ENCODE results near the gene PSRC1. TPM values are rescaled to one million over a fixed set of nuclear protein-coding genes. Genes with fewer than 3 reads are reported as not detected.

The PSRC1 gene
- total RNA-seq, 1 donor, result 5.4 TPM

GRCh38 chr1:109249654-109250401 is 33.1 kb downstream of the PSRC1 start:
- H3K4me1 ChIP-seq (ENCODE audit: insufficient read depth, low read length), result peaks cover 20% of the 10 kb centered on the region
- no peak overlapping the region for H3K27ac ChIP-seq (ENCODE audit: low read depth, low read length)
- no peaks in the 10 kb centered on the region for H3K27me3 ChIP-seq (ENCODE audit: insufficient read depth, low read length)
- H2AFZ ChIP-seq (ENCODE audit: low read length), result peak overlapping the region; percentile 22
- H3K36me3 ChIP-seq (ENCODE audit: insufficient read depth, low read length), result no peaks in the 10 kb centered on the region
- H4K20me1 ChIP-seq (ENCODE audit: insufficient read depth, low read length), result no peaks in the 10 kb centered on the region
- TF ChIP-seq CTCF (IDR thresholded peaks at IDR 0.05; ENCODE audit: extremely low read depth, low read depth, low read length), result no peak
- no peaks in the 10 kb centered on the region for H3K79me2 ChIP-seq (ENCODE audit: insufficient read depth, low read length)
- H3K9me3 ChIP-seq (ENCODE audit: low read depth, low read length), result no peaks in the 10 kb centered on the region
- peak overlapping the region; percentile 65 for H3K4me3 ChIP-seq (ENCODE audit: insufficient read depth, low read length)
- H3K4me2 ChIP-seq (ENCODE audit: insufficient read depth, low read length), result peak overlapping the region; percentile 77
- DNase-seq (ENCODE audit: insufficient read length, low spot score, missing footprints), result peak; percentile 95

DNA sequence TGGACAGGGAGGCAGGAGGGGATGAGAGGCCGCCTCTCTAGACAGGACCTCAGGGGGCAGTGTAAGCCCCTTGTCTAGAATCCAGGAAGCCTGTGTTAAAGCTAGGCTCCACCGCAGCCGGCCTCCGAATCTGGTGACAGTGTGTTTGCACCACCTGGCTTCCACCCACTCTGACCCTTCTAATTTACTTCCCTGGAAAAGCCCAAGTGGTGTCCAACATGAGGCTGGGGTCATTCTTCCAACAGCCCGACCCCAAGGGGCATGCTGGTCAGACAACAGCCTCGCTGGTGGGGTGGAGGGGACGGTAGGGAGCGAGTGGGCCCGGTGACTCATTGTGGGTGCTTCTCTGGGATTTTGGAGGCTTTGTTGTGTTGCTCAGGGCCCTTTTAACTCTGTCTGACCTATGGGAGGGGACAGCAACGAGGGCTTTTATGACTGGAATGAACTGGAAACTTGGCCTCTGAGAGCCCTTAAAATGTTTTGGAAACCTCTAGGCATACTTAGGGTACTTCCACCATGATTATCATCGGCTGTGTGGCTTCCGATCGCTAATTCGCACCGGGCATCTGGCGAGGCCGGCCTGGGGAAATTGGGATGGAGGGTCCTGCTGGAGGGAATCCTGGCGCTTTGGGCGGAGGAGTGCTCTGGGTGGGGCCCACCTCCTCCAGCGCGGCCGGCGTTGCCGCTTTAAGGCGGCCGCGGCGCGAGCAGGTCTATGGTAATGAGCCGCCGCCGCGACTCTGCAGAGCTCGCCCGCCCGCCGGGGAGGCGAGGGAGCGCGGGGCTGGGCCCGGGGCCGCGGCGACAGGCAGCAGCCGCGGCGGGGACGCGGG is 33.9 kb downstream of the PSRC1 start, which contains the start of gene CELSR2:
Gene CELSR2, plus strand, starts transcription at position 743 of the 833 bp plus-strand sequence. CDS start 541 bp downstream, outside the sequence.
- no peaks in the 10 kb centered on the region for H3K36me3 ChIP-seq (ENCODE audit: insufficient read depth, low read length)
- peak within 1 kb of the TSS; percentile 77 for H3K4me2 ChIP-seq (ENCODE audit: insufficient read depth, low read length)
- H2AFZ ChIP-seq (ENCODE audit: low read length), result peak within 1 kb of the TSS; percentile 67
- no peak within 1 kb of the TSS for H3K27ac ChIP-seq (ENCODE audit: low read depth, low read length)
- peak; percentile 99 for DNase-seq (ENCODE audit: insufficient read length, low spot score, missing footprints)
- H4K20me1 ChIP-seq (ENCODE audit: insufficient read depth, low read length), result no peaks in the 10 kb centered on the region
- peak within 1 kb of the TSS; percentile 65 for H3K4me3 ChIP-seq (ENCODE audit: insufficient read depth, low read length)
- H3K27me3 ChIP-seq (ENCODE audit: insufficient read depth, low read length), result no peaks in the 10 kb centered on the region
- TF ChIP-seq CTCF (IDR thresholded peaks at IDR 0.05; ENCODE audit: extremely low read depth, low read depth, low read length), result no peak
- peaks cover 13% of the 10 kb centered on the region for H3K4me1 ChIP-seq (ENCODE audit: insufficient read depth, low read length)
- H3K9me3 ChIP-seq (ENCODE audit: low read depth, low read length), result no peaks in the 10 kb centered on the region
- H3K79me2 ChIP-seq (ENCODE audit: insufficient read depth, low read length), result no peaks in the 10 kb centered on the region

- DNase-seq (ENCODE audit: insufficient read length, low spot score, missing footprints), result no peak
- Histone ChIP-seq H3K27me3 (ENCODE audit: insufficient read depth, low read length) (no peaks in the 10 kb centered on the region), H3K79me2 (ENCODE audit: insufficient read depth, low read length) (no peaks in the 10 kb centered on the region), H3K4me2 (ENCODE audit: insufficient read depth, low read length) (no peak overlapping the region), H3K27ac (ENCODE audit: low read depth, low read length) (no peak overlapping the region), H3K4me3 (ENCODE audit: insufficient read depth, low read length) (no peak overlapping the region), H4K20me1 (ENCODE audit: insufficient read depth, low read length) (no peaks in the 10 kb centered on the region), H3K36me3 (ENCODE audit: insufficient read depth, low read length) (no peaks in the 10 kb centered on the region), H3K9me3 (ENCODE audit: low read depth, low read length) (no peaks in the 10 kb centered on the region), H2AFZ (ENCODE audit: low read length) (no peak overlapping the region), H3K4me1 (ENCODE audit: insufficient read depth, low read length) (peaks cover 7% of the 10 kb centered on the region)
- no peak for TF ChIP-seq CTCF (IDR thresholded peaks at IDR 0.05; ENCODE audit: extremely low read depth, low read depth, low read length)
Observed at GRCh38 chr1:109248444-109248796, 34.5 kb downstream of the PSRC1 start.
